Stimulated activated CD4-positive, alpha-beta T cell treated with anti-CD3 and anti-CD28 coated beads, Interleukin-1b, Interleukin-23, amount 100 ng/mL, for 4 hours (primary cell): Measurements from ENCODE around the gene STX17.
"Not testable (repeated sequence)": the region's sequence is repeated elsewhere in the genome, so short reads cannot be mapped to it uniquely, and the experiment has no call there.

Experiments used
- DNase-seq, 2 donors: peaks; one replicate each; pipeline ENCODE4 v3.0.0-alpha.2; 2020; ENCODE audit warnings: low read depth in 2 of 2

STX17 gene

GRCh38 chr9:99906403-99907207 is at the start of gene STX17:
Gene STX17, plus strand, starts transcription at chr9:99906654. Its CDS starts 8,586 bp downstream, at chr9:99915240.
- peak; percentile 78 to 83 for DNase-seq

GRCh38 chr9:99857576-99857975 is 48.9 kb upstream of the STX17 start:
- DNase-seq = not testable (repeated sequence)

GRCh38 chr9:99858087-99858486 is 48.4 kb upstream of the STX17 start:
- no peak for DNase-seq

GRCh38 chr9:99859243-99859980 is 47.0 kb upstream of the STX17 start:
- no peak for DNase-seq

- no peak for DNase-seq
Measured at GRCh38 chr9:99860266-99860665, 46.2 kb upstream of the STX17 start.

GRCh38 chr9:99863955-99864354 is 42.5 kb upstream of the STX17 start:
- DNase-seq = no peak

GRCh38 chr9:99866398-99866797 is 40.1 kb upstream of the STX17 start:
- no peak for DNase-seq

- no peak for DNase-seq
Measured at GRCh38 chr9:99867536-99867935, 38.9 kb upstream of the STX17 start.

GRCh38 chr9:99867968-99868367 is 38.5 kb upstream of the STX17 start:
- DNase-seq = no peak

- no peak for DNase-seq
Measured at GRCh38 chr9:99868845-99869244, 37.6 kb upstream of the STX17 start.

GRCh38 chr9:99870126-99870525 is 36.3 kb upstream of the STX17 start:
- DNase-seq = no peak

GRCh38 chr9:99873531-99873930 is 32.9 kb upstream of the STX17 start:
- DNase-seq = no peak

- no peak for DNase-seq
Measured at GRCh38 chr9:99873943-99874584, 32.4 kb upstream of the STX17 start.

- no peak for DNase-seq
Measured at GRCh38 chr9:99876190-99876589, 30.3 kb upstream of the STX17 start.

- DNase-seq = no peak
Measured at GRCh38 chr9:99878651-99879050, 27.8 kb upstream of the STX17 start.

- DNase-seq = no peak
Measured at GRCh38 chr9:99881769-99882168, 24.7 kb upstream of the STX17 start.

GRCh38 chr9:99885747-99886146 is 20.7 kb upstream of the STX17 start:
- no peak for DNase-seq

GRCh38 chr9:99889120-99889519 is 17.3 kb upstream of the STX17 start:
- DNase-seq = no peak

GRCh38 chr9:99894826-99895225 is 11.6 kb upstream of the STX17 start:
- no peak for DNase-seq

- DNase-seq = no peak
Measured at GRCh38 chr9:99895510-99895909, 10.9 kb upstream of the STX17 start.

GRCh38 chr9:99896119-99896518 is 10.3 kb upstream of the STX17 start:
- DNase-seq = no peak

GRCh38 chr9:99903393-99903792 is 3.1 kb upstream of the STX17 start:
- no peak for DNase-seq
